ENCODE results near the gene OR1D5. TPM values are rescaled to one million over a fixed set of nuclear protein-coding genes. Genes with fewer than 3 reads are reported as not detected.

The OR1D5 gene
- total RNA-seq, 4 donors from 2014 or later = not detected

DNA sequence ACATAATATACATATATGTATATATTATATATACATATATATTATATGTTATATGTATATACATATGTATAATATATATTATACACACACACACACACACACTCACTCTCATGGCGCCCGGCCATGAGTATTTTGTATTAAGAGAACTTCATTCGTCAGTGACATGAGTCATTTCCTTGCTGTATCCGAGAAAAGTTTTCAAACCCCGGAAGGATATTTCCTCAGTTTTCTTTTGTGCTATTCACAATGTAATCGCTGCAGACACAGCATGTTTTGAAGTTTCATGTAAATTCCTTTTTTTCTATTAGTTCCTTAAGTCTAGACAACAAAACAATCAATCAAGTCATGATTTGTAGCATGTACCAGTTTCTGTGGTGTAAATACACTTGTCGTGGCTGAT lies 33.3 kb downstream of the OR1D5 start:
- Histone ChIP-seq H3K36me3 (no peaks in the 10 kb centered on the region), H3K4me1 (no peaks in the 10 kb centered on the region), H3K9me3 (no peaks in the 10 kb centered on the region), H3K4me3 (no peak overlapping the region), H3K27ac (no peak overlapping the region), H3K27me3 (no peaks in the 10 kb centered on the region)
- TF ChIP-seq, protein P1, sequence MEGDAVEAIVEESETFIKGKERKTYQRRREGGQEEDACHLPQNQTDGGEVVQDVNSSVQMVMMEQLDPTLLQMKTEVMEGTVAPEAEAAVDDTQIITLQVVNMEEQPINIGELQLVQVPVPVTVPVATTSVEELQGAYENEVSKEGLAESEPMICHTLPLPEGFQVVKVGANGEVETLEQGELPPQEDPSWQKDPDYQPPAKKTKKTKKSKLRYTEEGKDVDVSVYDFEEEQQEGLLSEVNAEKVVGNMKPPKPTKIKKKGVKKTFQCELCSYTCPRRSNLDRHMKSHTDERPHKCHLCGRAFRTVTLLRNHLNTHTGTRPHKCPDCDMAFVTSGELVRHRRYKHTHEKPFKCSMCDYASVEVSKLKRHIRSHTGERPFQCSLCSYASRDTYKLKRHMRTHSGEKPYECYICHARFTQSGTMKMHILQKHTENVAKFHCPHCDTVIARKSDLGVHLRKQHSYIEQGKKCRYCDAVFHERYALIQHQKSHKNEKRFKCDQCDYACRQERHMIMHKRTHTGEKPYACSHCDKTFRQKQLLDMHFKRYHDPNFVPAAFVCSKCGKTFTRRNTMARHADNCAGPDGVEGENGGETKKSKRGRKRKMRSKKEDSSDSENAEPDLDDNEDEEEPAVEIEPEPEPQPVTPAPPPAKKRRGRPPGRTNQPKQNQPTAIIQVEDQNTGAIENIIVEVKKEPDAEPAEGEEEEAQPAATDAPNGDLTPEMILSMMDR (IDR thresholded peaks at IDR 0.05) = no peak
- no peak for TF ChIP-seq POLR2A (IDR thresholded peaks at IDR 0.05)
- DNase-seq = no peak
- intact Hi-C loops (cut with DNase I; ENCODE audit: low total_unique reads) = no loop called here

DNA sequence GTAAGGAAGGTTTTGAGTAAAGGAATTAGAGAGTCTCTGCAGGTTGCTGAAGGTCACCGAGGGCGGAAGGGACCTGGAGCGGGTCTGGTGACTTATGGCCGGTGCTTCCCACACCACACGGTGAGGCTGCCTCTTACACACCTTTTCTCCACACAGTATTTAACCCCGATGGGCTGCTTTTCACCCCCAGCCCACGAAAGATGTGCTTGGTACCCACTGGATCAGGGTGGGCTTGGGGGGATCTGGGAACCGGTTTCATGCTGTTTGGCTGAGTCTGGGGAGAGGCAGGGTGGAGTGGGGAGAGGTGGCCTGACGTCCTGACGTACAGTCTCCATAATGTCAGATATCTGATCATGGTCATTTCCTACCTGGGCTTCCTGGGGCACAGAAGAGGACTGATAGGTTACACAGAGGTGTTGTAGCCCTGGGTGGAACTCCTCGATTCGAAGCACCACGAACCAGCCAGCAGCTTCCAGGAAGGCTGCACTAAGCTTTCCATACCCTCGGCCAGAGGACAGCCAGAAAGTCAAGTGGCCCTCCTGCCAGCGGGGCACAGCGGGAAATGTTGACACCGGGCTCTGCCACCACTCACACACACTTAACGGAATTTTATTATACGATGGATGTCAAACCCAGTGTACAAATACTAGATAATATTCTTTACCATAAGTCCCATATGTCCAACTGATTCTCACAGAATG lies 34.0 kb downstream of the OR1D5 start:
- H3K36me3 ChIP-seq = no peaks in the 10 kb centered on the region
- H3K9me3 ChIP-seq = no peaks in the 10 kb centered on the region
- no peaks in the 10 kb centered on the region for H3K27me3 ChIP-seq
- DNase-seq = no peak
- no peak for TF ChIP-seq POLR2A (IDR thresholded peaks at IDR 0.05)
- TF ChIP-seq, protein P1 (IDR thresholded peaks at IDR 0.05) = no peak
- no peaks in the 10 kb centered on the region for H3K4me1 ChIP-seq
- H3K27ac ChIP-seq = no peak overlapping the region
- H3K4me3 ChIP-seq = no peak overlapping the region
- intact Hi-C loops (cut with DNase I; ENCODE audit: low total_unique reads) = no loop called here

DNA sequence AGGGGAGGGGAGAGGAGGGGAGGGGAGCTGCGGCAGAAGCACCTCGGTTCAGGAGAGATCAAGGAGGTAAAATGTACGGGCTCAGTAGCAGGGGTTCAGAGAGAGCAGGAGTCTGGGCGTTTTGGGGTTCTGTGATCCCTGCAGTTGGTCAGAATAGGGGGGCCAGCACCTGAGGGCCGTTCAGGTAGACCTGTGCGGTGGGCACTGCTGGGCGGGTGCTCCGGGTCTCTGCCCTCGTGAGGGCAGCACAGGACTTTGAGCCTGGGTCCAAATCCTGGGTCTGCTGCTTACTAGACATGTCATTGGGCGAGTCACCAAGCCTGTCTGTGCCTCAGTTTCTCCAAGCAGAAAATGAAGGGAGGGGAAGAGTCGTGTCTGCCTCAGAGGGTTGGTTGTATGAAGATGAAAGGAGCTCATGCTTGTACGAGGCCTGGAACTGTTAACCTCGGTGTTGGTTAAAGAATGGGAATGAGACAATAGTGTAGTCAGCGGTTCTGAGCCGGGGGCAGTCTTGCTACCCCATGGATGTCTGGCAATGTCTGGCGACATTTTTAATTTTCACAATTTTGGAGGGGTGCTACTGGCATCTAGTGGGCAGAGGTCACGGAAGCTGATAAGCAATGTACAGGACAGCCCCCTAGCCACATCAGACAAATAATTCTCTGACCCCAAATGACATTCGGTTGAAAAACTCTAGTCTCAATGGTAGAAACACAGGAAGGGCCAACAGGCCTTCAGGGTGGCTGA lies 35.4 kb downstream of the OR1D5 start:
- Histone ChIP-seq H3K27me3 (no peaks in the 10 kb centered on the region), H3K4me3 (no peak overlapping the region), H3K9me3 (no peaks in the 10 kb centered on the region), H3K4me1 (no peaks in the 10 kb centered on the region), H3K27ac (no peak overlapping the region), H3K36me3 (no peaks in the 10 kb centered on the region)
- no peak for DNase-seq
- TF ChIP-seq, protein P1 (IDR thresholded peaks at IDR 0.05) = no peak
- TF ChIP-seq POLR2A (IDR thresholded peaks at IDR 0.05) = no peak
- intact Hi-C loops (cut with DNase I; ENCODE audit: low total_unique reads) = no loop called here

DNA sequence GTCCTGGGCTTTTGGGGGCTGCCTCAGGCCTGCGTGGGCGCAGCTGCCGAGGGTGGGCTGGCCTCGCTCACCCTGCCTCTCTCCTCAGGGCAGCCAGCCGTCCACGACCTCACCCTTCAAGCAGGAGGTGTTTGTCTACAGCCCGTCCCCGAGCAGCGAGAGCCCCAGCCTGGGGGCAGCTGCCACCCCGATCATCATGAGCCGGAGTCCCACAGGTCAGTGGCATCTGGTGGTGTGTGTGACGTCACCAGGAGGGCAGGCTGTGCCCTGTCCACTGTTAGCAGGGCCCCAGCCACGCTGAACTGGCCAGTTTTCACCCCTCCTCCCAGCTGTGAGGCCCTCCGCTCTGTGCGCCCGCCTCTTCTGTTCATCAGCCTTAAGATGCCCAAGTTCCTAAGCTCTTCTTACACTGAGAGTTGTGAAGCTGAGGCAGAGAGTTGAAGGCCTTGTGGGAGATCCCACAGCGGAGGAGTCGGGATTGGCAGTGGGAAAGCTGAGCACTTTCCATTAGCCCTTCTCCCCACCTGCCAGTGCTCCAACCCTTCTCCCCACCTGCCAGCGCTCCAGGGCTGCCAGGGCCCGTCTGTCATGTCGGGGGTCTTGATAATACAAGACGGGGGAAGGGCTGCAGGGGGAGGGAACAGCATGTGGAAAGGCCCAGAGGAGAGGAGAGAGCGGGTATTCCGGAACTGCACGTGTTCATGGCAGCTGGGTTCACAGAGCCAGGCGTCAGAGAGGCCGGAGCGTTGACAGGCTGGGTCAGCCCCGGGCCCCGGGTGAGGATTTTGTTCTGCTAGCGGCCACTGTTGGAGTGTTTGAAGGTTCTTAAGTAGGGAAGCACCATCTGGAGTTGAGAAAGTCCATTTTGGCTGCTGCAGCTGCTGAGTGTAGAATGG lies 36.3 kb downstream of the OR1D5 start:
- Histone ChIP-seq H3K4me3 (no peak overlapping the region), H3K9me3 (no peaks in the 10 kb centered on the region), H3K27ac (no peak overlapping the region), H3K27me3 (no peaks in the 10 kb centered on the region), H3K4me1 (no peaks in the 10 kb centered on the region), H3K36me3 (no peaks in the 10 kb centered on the region)
- intact Hi-C loops (cut with DNase I; ENCODE audit: low total_unique reads) = no loop called here
- DNase-seq = no peak
- TF ChIP-seq POLR2A (IDR thresholded peaks at IDR 0.05) = no peak
- TF ChIP-seq, protein P1 (IDR thresholded peaks at IDR 0.05) = no peak
